Stimulated activated naive CD4-positive, alpha-beta T cell treated with Interleukin-2 at 50 U/mL for 16 hours (primary cell): Measurements from ENCODE around the gene SULT1A3.
"Not testable (repeated sequence)": the region's sequence is repeated elsewhere in the genome, so short reads cannot be mapped to it uniquely, and the experiment has no call there.

Experiments used
- DNase-seq: peaks from one replicate; lab custom pipeline; 2025; lab: John Stamatoyannopoulos, UW

The SULT1A3 gene

DNA sequence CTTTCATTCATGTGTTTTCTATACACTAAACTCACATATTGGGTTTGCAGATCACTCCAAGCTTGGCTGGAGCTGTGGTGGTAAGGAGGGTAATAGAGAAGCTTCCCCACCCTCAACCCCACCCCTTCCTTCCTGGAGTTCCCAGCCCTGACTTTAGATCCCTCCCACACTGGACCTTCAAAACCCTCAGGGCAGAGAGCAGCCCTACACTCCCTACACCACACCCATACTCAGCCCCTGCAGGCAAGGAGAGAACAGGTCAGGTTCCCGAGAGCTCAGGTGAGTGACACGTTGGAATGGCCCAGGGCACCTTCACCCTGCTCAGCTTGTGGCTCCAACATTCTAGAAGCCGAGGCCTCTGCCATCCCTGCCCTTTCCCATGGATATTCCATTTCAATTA, at the start of gene SULT1A3:
Gene SULT1A3 (plus strand): TSS at position 207 of the 400 bp plus-strand sequence. CDS start 1,474 bp downstream, outside the sequence.
- not testable (repeated sequence) for DNase-seq

DNA sequence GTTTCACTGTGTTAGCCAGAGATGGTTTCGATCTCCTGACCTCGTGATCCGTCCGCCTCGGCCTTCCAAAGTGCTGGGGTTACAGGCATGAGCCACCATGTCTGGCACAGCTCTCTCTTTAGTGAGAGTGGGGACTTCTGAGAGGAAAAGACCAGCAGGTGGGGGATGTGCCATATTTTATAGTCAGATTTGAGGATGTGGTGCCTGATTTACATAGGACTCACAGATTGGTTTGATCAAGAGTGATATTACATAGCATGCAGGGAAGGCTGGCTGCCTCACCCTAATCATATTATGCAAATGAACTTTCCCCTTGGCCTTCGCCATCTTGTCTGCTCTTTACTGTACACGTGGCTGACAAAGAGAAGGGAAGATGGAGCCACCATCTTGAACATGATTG, 48.0 kb upstream of the SULT1A3 start:
- no peak for DNase-seq

DNA sequence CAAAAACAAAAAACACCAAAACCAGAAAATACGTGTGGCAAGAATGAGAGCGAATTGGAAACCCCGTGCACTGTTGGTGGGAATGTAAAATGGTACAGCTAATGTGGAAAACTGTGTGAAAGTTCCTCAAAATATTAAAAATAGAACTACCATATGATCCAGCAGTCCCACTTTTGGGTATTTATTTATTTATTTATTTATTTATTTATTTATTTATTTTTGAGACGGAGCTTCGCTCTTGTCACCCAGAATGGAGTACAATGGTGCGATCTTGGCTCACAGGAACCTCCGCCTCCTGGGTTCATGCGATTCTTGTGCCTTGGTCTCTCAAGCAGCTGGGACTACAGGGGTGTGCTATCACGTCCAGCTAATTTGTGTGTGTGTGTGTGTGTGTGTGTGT, 46.5 kb upstream of the SULT1A3 start:
- DNase-seq: no peak

DNA sequence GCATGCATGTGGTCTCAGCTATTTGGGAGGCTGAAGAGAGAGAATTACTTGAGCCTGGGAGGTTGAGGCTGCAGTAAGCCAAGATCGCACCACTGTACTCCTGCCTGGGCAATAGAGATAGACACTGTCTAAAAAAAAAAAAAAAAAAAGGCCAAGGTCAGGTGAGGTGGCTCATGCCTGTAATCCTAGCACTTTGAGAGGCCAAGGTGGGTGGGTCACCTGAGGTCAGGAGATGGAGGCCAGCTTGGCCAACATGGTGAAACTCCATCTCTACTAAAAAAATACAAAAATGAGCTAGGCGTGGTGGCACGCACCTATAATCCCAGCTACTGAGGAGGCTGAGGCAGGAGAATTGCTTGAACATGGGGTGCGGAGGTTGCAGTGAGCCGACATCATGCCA, 43.9 kb upstream of the SULT1A3 start:
- DNase-seq: no peak

DNA sequence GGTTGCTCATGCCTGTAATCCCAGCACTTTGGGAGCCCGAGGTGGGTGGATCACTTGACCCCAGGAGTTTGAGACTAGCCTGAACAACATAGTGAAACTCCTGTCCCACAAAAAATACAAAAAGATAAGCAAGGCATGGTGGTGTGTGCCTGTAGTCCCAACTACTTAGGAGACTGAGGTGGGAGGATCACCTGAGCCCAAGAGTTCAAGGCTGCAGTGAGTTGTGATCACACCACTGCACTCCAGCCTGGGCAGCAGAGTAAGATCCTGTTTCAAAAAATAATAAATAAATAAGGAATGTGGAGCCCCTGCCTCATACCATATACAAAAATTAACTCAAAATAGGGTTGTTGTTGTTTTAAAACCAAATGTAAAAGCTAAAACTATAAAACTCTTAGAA, 41.8 kb upstream of the SULT1A3 start:
- no peak for DNase-seq

DNA sequence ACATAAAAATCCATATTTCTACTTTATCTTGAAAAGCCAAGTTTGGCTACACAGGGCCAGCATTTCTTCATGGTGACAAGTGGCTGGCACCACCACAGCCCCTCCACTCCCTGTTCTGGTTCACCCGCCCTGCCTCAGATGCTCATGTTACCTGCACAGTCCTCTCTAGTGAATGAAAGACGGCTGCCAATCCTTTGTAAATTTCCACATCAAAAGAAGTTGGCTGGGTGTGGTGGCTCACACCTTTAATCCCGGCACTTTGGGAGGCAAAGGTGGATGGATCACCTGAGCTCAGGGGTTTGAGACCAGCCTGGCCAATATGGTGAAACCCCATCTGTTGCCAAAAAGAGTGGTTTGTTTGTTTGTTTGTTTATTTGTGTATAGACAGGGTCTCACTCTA, 35.5 kb upstream of the SULT1A3 start:
- no peak for DNase-seq

DNA sequence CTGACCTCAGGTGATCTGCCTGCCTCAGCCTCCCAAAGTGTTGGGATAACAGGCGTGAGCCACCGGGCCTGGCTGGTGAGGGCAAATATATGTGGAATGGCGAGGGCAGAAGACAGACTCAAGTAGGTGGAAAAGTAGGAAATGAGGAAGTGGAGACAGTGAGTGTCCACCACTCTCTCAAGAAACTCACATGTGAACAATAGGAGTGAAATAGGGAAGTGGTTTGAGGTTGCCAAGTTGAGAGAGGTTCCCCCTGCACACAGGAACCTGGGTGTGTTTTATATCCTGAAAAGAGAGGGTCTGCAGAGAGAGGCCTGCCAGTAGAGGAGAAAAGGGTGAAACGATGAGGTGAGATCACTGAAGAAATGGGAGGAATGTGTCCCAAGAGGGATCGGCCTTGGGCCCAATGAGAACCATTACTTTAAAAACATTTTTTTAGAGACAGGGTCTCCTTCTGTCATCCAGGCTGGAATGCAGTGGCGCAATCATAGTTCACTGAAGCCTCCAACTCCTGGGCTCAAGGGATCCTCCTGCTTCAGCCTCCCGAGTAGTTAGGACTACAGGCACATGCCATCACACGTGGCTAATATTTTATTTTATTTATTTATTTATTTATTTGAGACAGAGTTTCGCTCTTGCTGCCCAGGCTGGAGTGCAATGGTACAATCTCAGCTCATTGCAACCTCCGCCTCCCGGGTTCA, 32.7 kb upstream of the SULT1A3 start:
- no peak for DNase-seq

DNA sequence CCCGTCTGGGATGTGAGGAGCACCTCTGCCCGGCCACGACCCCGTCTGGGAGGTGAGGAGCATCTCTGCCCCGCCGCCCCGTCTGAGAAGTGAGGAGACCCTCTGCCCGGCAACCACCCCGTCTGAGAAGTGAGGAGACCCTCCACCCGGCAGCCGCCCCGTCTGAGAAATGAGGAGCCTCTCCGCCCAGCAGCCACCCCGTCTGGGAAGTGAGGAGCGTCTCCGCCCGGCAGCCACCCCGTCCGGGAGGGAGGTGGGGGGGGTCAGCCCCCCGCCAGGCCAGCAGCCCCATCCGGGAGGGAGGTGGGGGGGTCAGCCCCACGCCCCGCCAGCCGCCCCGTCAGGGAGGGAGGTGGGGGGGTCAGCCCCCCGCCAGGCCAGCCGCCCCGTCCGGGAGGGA, 30.3 kb upstream of the SULT1A3 start:
- not testable (repeated sequence) for DNase-seq

DNA sequence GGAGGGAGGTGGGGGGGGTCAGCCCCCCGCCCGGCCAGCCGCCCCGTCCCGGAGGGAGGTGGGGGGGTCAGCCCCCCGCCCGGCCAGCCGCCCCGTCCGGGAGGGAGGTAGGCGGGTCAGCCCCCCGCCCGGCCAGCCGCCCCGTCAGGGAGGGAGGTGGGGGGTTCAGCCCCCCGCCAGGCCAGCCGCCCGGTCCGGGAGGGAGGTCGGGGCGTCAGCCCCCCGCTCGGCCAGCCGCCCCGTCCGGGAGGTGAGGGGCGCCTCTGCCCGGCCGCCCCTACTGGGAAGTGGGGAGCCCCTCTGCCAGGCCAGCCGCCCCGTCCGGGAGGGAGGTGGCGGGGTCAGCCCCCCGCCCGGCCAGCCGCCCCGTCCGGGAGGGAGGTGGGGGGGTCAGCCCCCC, 29.6 kb upstream of the SULT1A3 start:
- DNase-seq: not testable (repeated sequence)

DNA sequence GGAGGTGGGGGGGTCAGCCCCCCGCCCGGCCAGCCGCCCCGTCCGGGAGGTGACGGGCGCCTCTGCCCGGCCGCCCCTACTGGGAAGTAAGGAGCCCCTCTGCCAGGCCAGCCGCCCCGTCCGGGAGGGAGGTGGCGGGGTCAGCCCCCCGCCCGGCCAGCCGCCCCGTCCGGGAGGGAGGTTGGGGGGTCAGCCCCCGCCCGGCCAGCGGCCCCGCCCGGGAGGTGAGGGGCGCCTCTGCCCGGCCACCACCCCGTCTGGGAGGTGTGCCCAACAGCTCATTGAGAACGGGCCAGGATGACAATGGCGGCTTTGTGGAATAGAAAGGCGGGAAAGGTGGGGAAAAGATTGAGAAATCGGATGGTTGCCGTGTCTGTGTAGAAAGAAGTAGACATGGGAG, 28.9 kb upstream of the SULT1A3 start:
- DNase-seq: not testable (repeated sequence)

DNA sequence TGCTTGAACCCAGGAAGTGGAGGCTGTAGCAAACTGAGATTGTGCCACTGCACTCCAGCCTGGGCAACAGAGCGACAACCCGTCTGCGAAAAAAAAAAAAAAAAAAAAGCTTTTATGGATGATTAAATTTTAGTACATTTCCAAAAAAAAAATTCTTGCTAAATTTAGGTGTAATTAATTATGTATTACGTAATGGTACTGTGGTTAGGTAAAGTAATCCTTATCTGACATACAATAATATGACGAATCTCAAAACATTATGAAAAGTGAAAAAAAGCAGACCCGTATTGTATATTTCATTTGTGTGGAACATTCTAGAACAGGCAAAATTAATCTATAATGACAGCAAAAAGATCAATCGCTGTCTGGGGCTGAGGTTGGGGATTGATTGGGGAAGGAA, 26.0 kb upstream of the SULT1A3 start:
- DNase-seq: no peak

DNA sequence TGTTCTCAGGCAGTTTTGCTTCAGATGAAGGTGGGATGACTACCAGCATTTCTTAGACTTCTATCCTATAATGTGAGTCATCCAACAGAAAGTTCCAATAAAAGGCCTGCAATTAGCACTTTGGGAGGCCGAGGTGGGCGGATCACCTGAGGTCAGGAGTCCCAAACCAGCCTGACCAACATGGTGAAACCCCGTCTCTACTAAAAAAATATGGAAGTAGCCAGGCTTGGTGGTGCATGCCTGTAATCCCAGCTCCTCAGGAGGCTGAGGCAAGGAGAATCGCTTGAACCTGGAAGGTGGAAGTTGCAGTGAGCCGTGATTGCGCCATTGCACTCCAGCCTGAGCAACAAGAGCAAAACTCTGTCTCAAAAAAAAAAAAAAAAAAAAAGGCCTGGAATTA, 22.2 kb upstream of the SULT1A3 start:
- DNase-seq: not testable (repeated sequence)

DNA sequence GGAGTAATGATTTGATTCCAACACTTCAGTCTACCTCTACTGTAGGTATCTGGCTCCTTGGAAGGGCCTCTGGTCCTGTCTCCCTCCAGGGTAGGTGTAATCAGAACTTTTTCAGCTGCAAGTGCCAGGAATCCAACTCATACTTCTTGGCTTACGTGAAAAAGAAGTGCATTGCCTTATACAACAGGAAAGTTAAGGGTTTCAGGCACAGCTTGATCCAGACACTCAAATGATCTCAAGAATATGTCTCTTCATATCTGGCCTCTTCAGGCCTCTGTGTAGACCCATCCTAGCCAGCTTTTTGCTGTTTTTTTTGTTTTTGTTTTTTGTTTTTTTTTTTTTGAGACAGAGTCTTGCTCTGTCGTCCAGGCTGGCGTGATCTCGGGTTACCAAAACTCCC, 19.9 kb upstream of the SULT1A3 start:
- no peak for DNase-seq

DNA sequence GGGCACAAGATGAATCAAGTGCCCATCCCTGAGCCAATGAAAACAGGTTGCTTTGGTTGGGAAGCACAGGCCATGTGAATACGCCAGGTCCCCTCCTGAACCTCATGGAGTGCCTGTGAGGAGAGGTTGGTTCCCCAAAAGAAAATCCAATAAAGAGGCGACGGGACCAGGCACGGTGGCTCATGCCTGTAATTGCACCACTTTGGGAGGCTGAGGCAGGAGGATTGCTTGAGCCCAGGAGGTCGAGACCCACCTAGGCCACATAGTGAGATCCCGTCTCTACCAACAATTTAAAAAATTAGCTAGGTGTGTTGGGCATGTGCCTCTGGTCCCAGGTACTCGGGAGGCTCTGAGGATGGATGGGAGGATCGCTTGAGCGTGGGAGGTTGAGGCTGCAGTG, 19.1 kb upstream of the SULT1A3 start:
- DNase-seq: no peak

DNA sequence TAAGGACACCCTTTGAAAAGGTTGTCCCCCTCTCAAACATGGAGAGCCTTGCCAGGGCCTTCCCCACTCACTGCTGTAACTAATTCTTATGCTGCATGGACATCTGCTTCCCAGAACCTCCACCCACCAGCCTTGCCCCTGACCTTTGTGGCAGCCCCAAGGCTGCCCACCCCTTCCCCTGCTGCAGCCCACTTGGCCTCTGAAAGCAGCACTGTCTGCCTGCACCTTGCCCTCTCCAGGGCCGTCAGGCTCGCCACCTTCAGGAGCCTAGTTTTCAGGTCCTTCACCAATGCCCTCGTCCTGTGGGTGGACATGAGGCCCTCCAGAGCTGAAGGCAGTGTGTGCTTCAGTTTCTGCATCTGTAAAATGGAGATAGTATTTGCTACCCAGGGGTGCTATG, 18.3 kb upstream of the SULT1A3 start:
- DNase-seq: no peak

DNA sequence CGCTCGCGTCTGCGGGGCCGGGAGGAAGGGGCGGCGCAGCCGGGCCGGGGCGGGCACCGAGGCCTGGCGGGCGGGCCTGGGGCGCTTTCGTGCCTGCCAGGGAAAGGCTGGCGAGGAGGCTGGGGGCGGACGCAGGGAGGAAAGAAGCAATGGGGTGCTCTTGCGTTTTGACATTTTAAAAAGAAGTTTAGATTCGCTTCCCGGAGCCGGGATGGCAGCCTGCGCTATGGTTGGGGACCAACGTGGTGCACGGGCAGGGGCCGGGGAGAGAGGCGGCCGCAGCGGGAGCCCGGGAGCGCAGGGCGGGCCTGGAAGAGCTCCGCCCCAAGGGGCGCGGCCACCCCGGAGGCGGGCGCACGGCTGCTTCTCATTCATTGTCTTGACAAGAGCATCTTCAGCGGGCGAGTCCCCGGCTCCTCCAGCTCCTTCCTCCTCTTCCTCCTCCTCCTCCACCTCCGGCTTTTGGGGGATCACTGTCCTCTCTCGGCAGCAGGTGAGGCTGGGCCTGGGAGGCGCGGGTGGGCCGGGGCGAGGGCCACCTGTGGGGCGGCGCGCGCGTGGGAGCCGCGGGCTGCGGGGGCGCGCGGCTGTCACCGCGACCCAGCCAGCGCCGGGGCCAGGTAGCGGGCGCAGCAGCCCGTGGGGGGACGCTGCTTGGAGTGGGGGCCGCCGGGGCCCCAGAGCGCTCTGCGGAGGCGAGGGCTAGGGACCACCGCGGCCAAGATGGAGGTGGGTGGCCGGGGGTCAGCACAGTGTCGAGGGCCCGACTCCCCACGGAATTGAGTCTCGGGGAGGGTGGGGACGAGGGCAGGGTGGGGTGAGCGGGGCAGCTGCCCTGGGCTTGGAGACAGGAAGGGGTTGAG, 15.6 kb upstream of the SULT1A3 start, which contains the start of gene CORO1A:
Gene CORO1A (plus strand): TSS at position 370 of the 863 bp plus-strand sequence. CDS start 1,608 bp downstream, outside the sequence.
- DNase-seq: peak; percentile 81

DNA sequence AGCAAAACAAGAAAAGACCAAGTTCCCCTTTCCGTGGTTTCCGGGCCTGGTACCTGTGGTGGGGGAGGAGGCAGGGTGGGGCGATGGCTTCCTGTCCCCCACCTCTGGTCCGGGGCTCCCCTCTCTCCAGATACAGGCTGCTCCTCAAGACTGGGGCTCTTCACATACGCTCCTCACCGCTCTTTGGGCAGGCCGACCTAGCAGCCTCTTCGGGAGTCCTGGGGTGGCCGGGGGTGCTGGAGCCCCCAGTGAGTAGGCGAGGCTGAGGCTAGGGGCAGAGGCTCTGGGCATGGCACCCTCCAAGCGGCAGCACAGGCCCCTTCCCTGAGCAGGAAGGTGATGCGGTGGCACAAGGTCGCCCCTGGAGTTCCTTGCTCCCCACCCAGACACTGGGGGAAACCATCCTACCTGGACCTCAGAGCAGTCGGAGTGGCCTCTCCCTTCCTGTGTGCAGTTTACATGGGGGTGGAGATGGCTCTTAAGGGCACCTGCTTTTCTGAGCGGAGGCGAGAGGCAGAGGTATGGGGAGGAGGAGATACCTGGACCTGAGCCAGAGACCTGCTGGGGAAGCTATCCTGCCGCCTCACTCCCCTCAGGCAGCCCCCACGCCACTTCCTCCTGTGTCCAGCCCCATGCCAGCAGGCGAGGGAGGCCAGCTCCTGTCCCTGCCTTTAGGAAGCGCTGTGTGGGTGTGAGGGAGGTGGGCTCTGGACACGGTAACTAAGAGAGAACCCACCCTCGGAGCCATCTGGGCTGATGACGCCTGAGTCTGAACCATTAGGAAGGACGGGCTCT, 14.8 kb upstream of the SULT1A3 start:
- DNase-seq: peak; percentile 66

DNA sequence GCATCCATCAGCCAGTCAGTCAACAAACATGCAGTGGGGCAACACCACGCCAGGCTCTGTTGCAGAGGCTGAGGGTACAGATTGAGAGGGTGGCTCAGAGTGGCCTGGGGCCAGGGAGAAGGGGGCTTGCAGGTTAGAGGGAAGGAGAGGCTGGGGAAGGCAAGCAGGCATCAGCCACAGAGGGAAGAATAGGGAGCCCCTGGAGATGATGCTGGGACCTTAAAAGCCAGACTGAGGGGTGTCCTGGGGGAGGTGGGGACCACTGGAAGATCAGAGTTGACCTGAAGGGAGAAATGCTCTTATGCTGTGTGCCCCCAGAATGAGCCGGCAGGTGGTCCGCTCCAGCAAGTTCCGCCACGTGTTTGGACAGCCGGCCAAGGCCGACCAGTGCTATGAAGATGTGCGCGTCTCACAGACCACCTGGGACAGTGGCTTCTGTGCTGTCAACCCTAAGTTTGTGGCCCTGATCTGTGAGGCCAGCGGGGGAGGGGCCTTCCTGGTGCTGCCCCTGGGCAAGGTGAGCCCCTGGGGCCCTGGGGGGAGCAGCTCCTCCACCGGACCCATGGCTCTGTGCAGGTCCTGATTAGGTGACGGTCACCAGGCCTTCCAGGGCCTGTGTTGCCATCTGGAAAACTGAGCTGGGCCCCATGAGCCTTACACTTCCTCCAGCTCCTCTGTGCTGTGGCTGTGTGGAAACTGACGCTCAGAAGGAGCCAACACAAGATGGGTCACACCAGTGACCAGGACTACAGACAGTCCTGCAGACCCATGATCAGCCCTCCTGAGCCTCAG, 14.0 kb upstream of the SULT1A3 start:
- DNase-seq: peak; percentile 44

DNA sequence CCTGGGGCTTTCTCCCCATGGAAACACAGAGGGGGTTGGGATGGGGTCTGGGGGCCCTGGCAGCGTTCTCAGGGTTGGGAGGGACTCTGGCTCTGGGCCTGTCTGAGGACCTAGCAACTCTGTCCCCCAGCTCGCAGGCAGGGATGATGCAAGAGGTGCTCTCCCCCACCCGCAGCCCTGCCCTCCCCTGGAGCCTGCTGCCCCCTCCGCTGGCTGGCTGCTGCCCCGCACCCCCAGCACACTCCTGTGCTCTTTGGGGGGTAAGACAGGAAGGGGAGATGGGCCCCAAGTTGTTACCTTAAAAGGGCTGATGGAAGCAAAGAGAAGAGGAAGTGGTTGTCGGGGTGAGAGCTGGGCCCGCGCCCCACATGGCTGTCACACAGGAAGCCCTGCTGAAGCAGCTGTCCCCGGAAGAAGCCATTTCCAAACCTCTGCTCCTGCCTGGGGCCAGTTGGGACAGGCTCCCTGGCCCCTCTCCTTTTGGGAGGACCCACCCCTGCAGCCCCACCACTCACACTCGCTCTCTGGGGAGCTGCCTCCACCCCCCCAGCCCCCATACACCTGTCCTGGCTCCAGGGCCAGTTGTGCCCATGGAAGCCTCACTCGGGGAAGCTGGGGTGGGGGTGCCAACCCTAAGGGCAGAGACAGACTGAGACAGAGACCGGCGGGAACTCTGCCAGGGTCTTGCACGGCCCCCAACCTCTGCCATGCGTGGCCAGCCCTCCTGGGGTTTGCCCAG, 13.2 kb upstream of the SULT1A3 start:
- peak; percentile 72 for DNase-seq

DNA sequence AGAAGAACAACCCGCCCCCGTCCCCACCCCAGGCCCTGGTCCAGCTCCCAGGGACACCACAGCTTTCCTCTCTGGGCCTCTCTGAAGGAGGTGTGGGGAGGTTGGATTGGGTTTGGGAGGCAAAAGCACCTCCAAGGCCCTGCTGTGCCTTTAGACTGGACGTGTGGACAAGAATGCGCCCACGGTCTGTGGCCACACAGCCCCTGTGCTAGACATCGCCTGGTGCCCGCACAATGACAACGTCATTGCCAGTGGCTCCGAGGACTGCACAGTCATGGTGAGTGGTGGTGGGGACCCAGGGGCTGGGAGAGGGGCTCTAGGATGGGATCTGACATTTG, 12.6 kb upstream of the SULT1A3 start:
- no peak for DNase-seq
